HepG2 (cell line): ENCODE data around the gene MXRA8. TPM values are rescaled to one million over a fixed set of nuclear protein-coding genes. Genes with fewer than 3 reads are reported as not detected.

Source experiments
- ARID2 ChIP-seq: sonication (generic); formaldehyde crosslinking; IDR thresholded peaks from 2 replicates; pipeline ENCODE4 v1.8.1; 2022; ENCODE audit warnings: mild to moderate bottlenecking, missing genetic modification reagents, borderline replicate concordance
- CHD4 ChIP-seq: fragments of 200-600 bp; sonication (generic); IDR thresholded peaks from 2 replicates; pipeline ENCODE4 v1.7.0; 2017; ENCODE audit warnings: mild to moderate bottlenecking, low read length, borderline replicate concordance
- ETV5 ChIP-seq: IDR thresholded peaks from 2 replicates; pipeline ENCODE4 v1.6.1; 2018; ENCODE audit warnings: missing biosample characterization, missing genetic modification reagents, inconsistent platforms, borderline replicate concordance
- ZNF232 ChIP-seq: sonication (generic); formaldehyde crosslinking; IDR thresholded peaks from 2 replicates; pipeline ENCODE4 v1.4.0; 2020; ENCODE audit warnings: missing genetic modification reagents, borderline replicate concordance
- ZNF292 ChIP-seq: sonication (generic); formaldehyde crosslinking; IDR thresholded peaks from 2 replicates; pipeline ENCODE4 v1.8.1; 2022; ENCODE audit warnings: mild to moderate bottlenecking, low read depth, missing genetic modification reagents, borderline replicate concordance
- polyA plus RNA-seq, 8 experiments: library from polyadenylated mRNA; depleted of rRNA in 3 of 8; stranded (reverse) in 7 of 8; unstranded in 1 of 8; fragments of >200 nt; fragmentation: Illumina TruSeq in 4 of 8; extraction: Trizol in 4 of 8; gene quantifications; 2 replicates each; pipeline versions ENCODE4 v1.2.1 to v1.2.3, GENCODE V29; 2011 to 2016; ENCODE audit warnings: low read depth in 4 of 8, missing spikeins in 1 of 8, mixed read lengths in 1 of 8; ENCODE audit not compliant: insufficient read depth in 1 of 8
- total RNA-seq, 5 experiments: library from RNA; depleted of rRNA; stranded (reverse); fragments of >200 nt; fragmentation: Illumina TruSeq; extraction: Trizol; gene quantifications; 2 replicates each; pipeline ENCODE4 v1.2.3, GENCODE V29; 2016; ENCODE audit warnings: low read depth in 1 of 5
- TF ChIP-seq, protein P1 (sequence below): IDR thresholded peaks from 2 replicates; pipeline ENCODE4 v1.4.0; 2020; ENCODE audit warnings: mild to moderate bottlenecking, missing genetic modification reagents
- TF ChIP-seq, protein P2 (sequence below): sonication (generic); formaldehyde crosslinking; IDR thresholded peaks from 2 replicates; pipeline ENCODE4 v1.5.0; 2020; ENCODE audit warnings: mild to moderate bottlenecking, missing genetic modification reagents, borderline replicate concordance
- TF ChIP-seq, protein P3 (sequence below), 2 experiments: fragments of 450-650 bp in 1 of 2; sonication (generic) in 1 of 2; formaldehyde crosslinking in 1 of 2; IDR thresholded peaks; 2 replicates each; pipeline versions ENCODE4 v1.6.1 to v1.8.0; 2016 to 2022; ENCODE audit warnings: antibody characterized with exemption in 1 of 2, mild to moderate bottlenecking in 1 of 2, missing genetic modification reagents in 1 of 2
- TF ChIP-seq, protein P4 (sequence below): sonication (generic); formaldehyde crosslinking; IDR thresholded peaks from 2 replicates; pipeline ENCODE4 v1.4.0; 2020; ENCODE audit warnings: mild to moderate bottlenecking, missing genetic modification reagents

The MXRA8 gene
- total and polyA plus RNA-seq, 2 of the 13 experiments (the other 11 are each of a cell fraction or from before 2014, with no cell fraction given): 19.8 to 44.8 TPM

DNA sequence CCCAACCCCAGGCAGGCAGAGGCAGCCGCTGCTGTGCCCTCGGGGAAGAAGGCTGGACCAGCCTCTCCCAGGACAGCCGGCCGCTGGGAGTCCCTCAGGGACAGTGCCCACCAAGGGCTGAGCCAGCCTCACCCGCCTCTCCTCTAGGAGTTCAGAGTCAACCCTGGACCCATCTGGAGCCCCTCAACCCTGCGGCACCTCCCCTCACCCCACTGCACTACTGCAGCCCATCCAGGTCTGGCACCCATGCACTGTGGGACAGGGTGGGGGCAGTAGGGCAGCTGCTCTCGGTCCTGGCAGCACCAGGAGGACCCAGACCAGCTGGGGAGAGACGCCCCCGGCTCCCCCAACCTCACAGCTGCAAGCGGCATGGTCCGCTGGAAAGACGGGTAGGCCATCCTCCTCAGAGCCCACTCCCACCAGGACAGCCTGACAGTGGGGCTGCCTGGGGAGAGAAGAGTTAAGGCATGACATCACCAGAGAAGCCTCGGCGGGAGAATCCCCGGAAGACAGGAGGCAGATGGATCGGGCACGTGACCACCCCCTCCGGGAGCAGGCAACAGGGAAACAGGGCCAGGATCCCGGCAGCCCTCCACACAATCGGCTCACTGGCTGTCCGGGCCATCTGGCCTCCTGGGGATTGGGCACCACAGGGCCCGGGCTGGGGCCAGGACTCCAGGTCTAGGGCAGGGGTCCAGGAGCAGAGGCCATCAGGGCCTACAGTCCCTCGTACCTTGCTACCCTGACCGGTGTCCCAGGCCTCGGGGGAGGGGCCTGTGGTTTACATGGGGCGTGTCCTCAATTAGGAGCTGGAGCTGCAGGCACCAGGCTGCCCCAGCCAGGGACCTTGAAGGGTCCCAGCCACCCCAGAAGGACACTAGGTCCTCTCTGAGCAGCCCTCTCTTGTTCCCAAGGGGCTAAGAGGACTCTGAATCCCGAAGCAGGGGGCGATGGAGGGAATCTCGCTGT, 53.7 kb downstream of the MXRA8 start (continued):
- TF ChIP-seq, protein P1, sequence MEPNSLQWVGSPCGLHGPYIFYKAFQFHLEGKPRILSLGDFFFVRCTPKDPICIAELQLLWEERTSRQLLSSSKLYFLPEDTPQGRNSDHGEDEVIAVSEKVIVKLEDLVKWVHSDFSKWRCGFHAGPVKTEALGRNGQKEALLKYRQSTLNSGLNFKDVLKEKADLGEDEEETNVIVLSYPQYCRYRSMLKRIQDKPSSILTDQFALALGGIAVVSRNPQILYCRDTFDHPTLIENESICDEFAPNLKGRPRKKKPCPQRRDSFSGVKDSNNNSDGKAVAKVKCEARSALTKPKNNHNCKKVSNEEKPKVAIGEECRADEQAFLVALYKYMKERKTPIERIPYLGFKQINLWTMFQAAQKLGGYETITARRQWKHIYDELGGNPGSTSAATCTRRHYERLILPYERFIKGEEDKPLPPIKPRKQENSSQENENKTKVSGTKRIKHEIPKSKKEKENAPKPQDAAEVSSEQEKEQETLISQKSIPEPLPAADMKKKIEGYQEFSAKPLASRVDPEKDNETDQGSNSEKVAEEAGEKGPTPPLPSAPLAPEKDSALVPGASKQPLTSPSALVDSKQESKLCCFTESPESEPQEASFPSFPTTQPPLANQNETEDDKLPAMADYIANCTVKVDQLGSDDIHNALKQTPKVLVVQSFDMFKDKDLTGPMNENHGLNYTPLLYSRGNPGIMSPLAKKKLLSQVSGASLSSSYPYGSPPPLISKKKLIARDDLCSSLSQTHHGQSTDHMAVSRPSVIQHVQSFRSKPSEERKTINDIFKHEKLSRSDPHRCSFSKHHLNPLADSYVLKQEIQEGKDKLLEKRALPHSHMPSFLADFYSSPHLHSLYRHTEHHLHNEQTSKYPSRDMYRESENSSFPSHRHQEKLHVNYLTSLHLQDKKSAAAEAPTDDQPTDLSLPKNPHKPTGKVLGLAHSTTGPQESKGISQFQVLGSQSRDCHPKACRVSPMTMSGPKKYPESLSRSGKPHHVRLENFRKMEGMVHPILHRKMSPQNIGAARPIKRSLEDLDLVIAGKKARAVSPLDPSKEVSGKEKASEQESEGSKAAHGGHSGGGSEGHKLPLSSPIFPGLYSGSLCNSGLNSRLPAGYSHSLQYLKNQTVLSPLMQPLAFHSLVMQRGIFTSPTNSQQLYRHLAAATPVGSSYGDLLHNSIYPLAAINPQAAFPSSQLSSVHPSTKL (CRISPR knock-in tag): no peak
- TF ChIP-seq, protein P2, sequence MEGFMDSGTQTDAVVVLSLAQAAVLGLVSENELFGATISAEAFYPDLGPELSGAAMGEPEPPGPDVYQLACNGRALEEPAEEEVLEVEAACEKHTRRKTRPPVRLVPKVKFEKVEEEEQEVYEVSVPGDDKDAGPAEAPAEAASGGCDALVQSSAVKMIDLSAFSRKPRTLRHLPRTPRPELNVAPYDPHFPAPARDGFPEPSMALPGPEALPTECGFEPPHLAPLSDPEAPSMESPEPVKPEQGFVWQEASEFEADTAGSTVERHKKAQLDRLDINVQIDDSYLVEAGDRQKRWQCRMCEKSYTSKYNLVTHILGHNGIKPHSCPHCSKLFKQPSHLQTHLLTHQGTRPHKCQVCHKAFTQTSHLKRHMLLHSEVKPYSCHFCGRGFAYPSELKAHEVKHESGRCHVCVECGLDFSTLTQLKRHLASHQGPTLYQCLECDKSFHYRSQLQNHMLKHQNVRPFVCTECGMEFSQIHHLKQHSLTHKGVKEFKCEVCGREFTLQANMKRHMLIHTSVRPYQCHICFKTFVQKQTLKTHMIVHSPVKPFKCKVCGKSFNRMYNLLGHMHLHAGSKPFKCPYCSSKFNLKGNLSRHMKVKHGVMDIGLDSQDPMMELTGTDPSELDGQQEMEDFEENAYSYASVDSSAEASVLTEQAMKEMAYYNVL (CRISPR knock-in tag): no peak
- TF ChIP-seq ZNF232 (CRISPR knock-in tag) (no peak), CHD4 (no peak), ZNF292 (CRISPR knock-in tag) (no peak), ARID2 (peak; percentile 70; the same call in 1 of the 2 replicates), ETV5 (CRISPR knock-in tag) (no peak; the same call in 1 of the 2 replicates)
- TF ChIP-seq, protein P3, sequence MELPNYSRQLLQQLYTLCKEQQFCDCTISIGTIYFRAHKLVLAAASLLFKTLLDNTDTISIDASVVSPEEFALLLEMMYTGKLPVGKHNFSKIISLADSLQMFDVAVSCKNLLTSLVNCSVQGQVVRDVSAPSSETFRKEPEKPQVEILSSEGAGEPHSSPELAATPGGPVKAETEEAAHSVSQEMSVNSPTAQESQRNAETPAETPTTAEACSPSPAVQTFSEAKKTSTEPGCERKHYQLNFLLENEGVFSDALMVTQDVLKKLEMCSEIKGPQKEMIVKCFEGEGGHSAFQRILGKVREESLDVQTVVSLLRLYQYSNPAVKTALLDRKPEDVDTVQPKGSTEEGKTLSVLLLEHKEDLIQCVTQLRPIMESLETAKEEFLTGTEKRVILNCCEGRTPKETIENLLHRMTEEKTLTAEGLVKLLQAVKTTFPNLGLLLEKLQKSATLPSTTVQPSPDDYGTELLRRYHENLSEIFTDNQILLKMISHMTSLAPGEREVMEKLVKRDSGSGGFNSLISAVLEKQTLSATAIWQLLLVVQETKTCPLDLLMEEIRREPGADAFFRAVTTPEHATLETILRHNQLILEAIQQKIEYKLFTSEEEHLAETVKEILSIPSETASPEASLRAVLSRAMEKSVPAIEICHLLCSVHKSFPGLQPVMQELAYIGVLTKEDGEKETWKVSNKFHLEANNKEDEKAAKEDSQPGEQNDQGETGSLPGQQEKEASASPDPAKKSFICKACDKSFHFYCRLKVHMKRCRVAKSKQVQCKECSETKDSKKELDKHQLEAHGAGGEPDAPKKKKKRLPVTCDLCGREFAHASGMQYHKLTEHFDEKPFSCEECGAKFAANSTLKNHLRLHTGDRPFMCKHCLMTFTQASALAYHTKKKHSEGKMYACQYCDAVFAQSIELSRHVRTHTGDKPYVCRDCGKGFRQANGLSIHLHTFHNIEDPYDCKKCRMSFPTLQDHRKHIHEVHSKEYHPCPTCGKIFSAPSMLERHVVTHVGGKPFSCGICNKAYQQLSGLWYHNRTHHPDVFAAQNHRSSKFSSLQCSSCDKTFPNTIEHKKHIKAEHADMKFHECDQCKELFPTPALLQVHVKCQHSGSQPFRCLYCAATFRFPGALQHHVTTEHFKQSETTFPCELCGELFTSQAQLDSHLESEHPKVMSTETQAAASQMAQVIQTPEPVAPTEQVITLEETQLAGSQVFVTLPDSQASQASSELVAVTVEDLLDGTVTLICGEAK (IDR thresholded peaks at IDR 0.05): no peak
- TF ChIP-seq, protein P3 (CRISPR knock-in tag; IDR thresholded peaks at IDR 0.05): no peak
- TF ChIP-seq, protein P4, sequence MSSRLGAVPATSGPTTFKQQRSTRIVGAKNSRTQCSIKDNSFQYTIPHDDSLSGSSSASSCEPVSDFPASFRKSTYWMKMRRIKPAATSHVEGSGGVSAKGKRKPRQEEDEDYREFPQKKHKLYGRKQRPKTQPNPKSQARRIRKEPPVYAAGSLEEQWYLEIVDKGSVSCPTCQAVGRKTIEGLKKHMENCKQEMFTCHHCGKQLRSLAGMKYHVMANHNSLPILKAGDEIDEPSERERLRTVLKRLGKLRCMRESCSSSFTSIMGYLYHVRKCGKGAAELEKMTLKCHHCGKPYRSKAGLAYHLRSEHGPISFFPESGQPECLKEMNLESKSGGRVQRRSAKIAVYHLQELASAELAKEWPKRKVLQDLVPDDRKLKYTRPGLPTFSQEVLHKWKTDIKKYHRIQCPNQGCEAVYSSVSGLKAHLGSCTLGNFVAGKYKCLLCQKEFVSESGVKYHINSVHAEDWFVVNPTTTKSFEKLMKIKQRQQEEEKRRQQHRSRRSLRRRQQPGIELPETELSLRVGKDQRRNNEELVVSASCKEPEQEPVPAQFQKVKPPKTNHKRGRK: no peak
